AG04450 (cell line): Measurements from ENCODE around the gene PRRG4. TPM values are rescaled to one million over a fixed set of nuclear protein-coding genes. Genes with fewer than 3 reads are reported as not detected.

Experiments
- CTCF ChIA-PET: fragments of 300-600, 350-600 bp; formaldehyde crosslinking; extraction: SDS; loops from one replicate; lab custom pipeline; 2022; ENCODE audit warnings: antibody characterized with exemption, inconsistent platforms; lab: Charles Lee
- POLR2A ChIA-PET: fragments of 350-600 bp; formaldehyde crosslinking; extraction: SDS; loops from one replicate; lab custom pipeline; 2021; ENCODE audit warnings: antibody characterized with exemption, inconsistent platforms; lab: Yijun Ruan, JAX
- DNase-seq: peaks from one replicate; pipeline ENCODE4 v3.0.0-alpha.2; 2011; ENCODE audit warnings: low read depth, low spot score
- H3K27ac ChIP-seq: one replicate; pipeline ENCODE4 v1.5.1; 2012; ENCODE audit warnings: low read depth, low read length, control low read depth
- H3K27me3 ChIP-seq: one replicate; pipeline ENCODE4 v1.6.0; 2012; ENCODE audit warnings: low read length; ENCODE audit not compliant: control insufficient read depth, insufficient read depth
- H3K4me3 ChIP-seq: 2 replicates; pipeline ENCODE4 v1.5.1; 2011; ENCODE audit warnings: mild to moderate bottlenecking, low read depth, low read length, control low read depth
- H3K9me3 ChIP-seq: 2 replicates; pipeline ENCODE4 v1.5.1; 2012; ENCODE audit warnings: low read length; ENCODE audit not compliant: control insufficient read depth, insufficient read depth
- polyA plus RNA-seq: library from polyadenylated mRNA; depleted of rRNA; stranded (reverse); fragments of >200 nt; gene quantifications from 2 replicates; pipeline ENCODE4 v1.2.3, GENCODE V29; 2011
- TF ChIP-seq, protein P1 (sequence below): IDR thresholded peaks from 2 replicates; pipeline ENCODE4 v1.5.1; 2011; ENCODE audit warnings: low read depth, low read length, control low read depth, inconsistent platforms

Gene PRRG4
- polyA plus RNA-seq, 1 experiment, result not detected

DNA sequence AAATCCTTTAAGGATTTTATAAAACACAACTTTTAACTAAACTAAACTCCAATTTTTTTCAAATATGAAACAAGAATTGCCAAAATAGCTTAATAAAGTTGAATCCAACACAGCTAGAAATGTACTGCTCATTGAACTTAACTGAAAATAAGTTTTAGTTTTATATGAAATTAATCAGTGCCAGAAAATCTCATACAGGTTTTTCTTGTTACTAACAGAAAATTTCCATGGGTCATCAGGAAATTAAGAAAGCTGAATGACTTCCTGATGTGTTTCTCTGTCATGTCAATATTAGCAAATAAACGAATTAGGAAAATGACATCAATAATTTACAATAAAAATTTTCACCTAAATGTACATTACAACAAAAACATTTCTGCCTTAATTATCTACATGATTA, 38.8 kb upstream of the PRRG4 start:
- DNase-seq, result no peak
- no peaks in the 10 kb centered on the region for H3K9me3 ChIP-seq
- no peak overlapping the region for H3K27ac ChIP-seq
- TF ChIP-seq, protein P1, sequence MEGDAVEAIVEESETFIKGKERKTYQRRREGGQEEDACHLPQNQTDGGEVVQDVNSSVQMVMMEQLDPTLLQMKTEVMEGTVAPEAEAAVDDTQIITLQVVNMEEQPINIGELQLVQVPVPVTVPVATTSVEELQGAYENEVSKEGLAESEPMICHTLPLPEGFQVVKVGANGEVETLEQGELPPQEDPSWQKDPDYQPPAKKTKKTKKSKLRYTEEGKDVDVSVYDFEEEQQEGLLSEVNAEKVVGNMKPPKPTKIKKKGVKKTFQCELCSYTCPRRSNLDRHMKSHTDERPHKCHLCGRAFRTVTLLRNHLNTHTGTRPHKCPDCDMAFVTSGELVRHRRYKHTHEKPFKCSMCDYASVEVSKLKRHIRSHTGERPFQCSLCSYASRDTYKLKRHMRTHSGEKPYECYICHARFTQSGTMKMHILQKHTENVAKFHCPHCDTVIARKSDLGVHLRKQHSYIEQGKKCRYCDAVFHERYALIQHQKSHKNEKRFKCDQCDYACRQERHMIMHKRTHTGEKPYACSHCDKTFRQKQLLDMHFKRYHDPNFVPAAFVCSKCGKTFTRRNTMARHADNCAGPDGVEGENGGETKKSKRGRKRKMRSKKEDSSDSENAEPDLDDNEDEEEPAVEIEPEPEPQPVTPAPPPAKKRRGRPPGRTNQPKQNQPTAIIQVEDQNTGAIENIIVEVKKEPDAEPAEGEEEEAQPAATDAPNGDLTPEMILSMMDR, result no peak
- ChIA-PET POLR2A (interaction anchor here (0.5 kb wide), 1 partner anchor 467 kb away, joined by 5 read pairs; no protein-coding TSS in a partner anchor), CTCF (interaction anchor here (1.0 to 6.4 kb wide), 7 partner anchors 10 to 468 kb away, joined by 3 to 97 read pairs (median 7); no protein-coding TSS in a partner anchor)
- H3K27me3 ChIP-seq, result no peaks in the 10 kb centered on the region
- H3K4me3 ChIP-seq, result no peak overlapping the region

DNA sequence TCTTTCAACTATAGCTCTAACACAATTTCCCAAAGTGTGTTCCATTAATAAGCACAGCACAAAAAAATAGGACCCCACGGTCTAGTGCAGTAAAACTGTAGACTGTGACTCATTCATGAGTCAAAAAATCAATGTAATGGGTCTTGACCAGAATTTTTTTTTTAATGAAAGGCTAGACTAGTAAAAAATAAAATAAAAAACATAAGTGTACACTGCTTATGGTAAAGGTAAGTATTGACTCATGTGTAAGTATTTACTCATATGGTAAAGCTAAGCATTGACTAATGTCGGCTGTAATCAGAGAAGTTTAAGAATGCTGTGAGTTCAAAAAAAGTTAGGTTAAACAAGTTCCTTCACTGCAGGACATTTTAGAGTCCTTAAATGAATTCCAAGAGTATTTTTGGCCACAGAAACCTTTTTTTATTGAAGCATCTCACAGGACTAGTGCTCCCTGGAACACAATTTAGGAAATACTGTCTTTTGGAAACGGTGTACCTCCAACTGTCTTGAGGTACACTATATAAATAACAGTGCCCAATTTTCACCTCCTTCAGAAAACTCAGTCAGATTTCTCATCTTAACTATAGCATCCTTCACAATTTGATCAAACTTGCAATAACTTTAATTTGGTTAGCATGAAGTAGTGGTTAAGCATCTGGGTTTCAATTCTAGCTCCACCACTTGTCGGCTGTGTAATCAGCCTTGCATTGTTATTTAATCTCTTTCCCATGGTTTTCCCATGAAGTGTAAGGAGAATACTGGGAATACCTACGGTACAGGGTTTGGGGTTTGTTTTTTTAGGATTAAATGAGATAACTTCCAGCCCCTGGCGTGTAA, 37.4 kb upstream of the PRRG4 start:
- CTCF ChIA-PET, result interaction anchor here (0.6 to 6.4 kb wide), 18 partner anchors 11 to 515 kb away, joined by 3 to 97 read pairs (median 4); no protein-coding TSS in a partner anchor
- no peak for DNase-seq
- Histone ChIP-seq H3K4me3 (no peak overlapping the region), H3K27ac (no peak overlapping the region), H3K27me3 (no peaks in the 10 kb centered on the region), H3K9me3 (no peaks in the 10 kb centered on the region)
- TF ChIP-seq, protein P1, result no peak
- POLR2A ChIA-PET, result no interaction called here

DNA sequence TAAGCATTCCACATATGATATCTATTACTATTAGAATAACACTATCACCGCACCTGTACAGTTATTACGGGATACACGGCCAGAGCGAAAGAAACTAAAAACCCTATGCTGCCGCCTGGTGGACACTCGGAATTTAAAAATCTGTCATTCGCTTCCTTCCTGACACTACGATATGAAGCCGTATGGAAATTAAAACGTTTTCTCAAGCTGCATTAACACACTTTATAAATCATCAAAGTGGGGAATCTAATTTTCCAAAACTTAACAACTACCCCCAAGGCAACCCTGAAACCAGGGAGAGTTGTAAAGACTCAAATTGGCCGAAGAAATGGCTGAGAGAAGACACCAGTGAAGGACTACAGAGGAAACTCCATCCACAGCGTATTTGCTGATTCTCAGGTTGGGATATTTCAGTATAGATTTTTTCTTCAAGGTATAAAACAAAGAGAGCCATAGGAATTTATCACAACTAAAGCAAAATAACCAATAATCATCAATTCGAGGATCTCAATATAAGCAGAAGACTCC, 36.7 kb upstream of the PRRG4 start:
- CTCF ChIA-PET, result interaction anchor here (0.6 to 6.4 kb wide), 13 partner anchors 10 to 516 kb away, joined by 3 to 97 read pairs (median 3); no protein-coding TSS in a partner anchor

DNA sequence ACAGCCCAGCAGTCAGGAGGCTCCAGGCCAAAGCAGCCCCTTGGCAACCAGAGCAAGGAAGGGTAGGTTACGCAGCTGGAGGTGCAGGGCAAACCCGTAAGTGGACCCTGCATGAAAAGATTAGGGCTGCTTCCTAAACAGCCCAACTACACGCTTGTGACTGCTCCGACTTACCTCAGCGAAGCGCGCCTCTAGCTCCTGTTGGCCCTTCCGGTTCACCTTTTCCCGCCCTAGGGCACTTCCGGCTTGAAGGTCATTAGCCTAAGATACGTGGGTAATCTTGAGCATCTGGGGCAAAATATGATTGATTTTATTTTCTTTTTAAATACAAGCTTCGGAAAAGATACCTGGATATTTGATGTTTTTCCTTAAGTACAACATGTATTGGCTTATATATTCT, 35.3 kb upstream of the PRRG4 start, which contains the start of gene CCDC73:
CCDC73 (minus strand) TSS at position 224 of the 400 bp plus-strand sequence. CDS start 34,419 bp downstream, outside the sequence.
- ChIA-PET POLR2A (interaction anchor here (0.6 kb wide), 1 partner anchor 472 kb away, joined by 4 read pairs; no protein-coding TSS in a partner anchor), CTCF (interaction anchor here (0.6 to 6.4 kb wide), 6 partner anchors 8 to 472 kb away, joined by 3 to 97 read pairs (median 4); no protein-coding TSS in a partner anchor)
- H3K27ac ChIP-seq, result no peak within 1 kb of the TSS
- no peak for DNase-seq
- no peak within 1 kb of the TSS for H3K4me3 ChIP-seq
- TF ChIP-seq, protein P1, result no peak
- H3K9me3 ChIP-seq, result no peaks in the 10 kb centered on the region
- no peaks in the 10 kb centered on the region for H3K27me3 ChIP-seq

More for the DNA sequence above, 36.7 kb upstream of the PRRG4 start:
- H3K27me3 ChIP-seq, result no peaks in the 10 kb centered on the region
- POLR2A ChIA-PET, result no interaction called here
- H3K4me3 ChIP-seq, result no peak overlapping the region
- no peak overlapping the region for H3K27ac ChIP-seq
- no peaks in the 10 kb centered on the region for H3K9me3 ChIP-seq
- TF ChIP-seq, protein P1, result peak; percentile 74
- no peak for DNase-seq
